ENCODE data around the gene SMG6.

GRCh38 chr17:2343421-2343820 lies 39.8 kb upstream of the SMG6 start:
- TF ChIP-seq CTCF (IDR thresholded peaks at IDR 0.05; ENCODE audit: low read depth, low read length): no peak
- TF ChIP-seq EZH2phosphoT487 (IDR thresholded peaks at IDR 0.05; ENCODE audit: low read depth): no peak
